Measurements from ENCODE around the gene ACBD3.

ACBD3 gene

DNA sequence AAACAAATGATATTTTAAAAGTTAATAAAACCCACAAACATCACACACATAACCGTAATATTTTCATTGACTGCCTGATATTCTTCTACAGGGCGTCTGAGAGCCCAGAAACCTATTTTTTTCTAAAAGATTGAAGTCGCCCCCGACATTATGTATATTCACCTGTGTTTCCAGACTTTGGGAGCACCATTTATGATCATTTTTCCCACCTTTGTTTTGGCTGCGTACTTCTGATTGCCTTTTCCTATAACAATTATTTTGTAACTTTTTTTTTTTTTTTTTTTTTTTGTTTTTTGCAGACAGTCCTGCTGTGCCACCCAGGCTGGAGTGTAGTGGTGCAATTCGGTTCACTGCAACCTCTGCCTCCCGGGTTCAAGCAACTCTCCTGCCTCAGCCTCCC, 839 bp upstream of the ACBD3 start:
- 92% methylated on average over 6 of the region's 7 CpGs for WGBS
- peak overlapping the region; percentile 49 for H2BK120ac ChIP-seq (ENCODE audit: low read depth, low read length)
- H3K4me3 ChIP-seq (ENCODE audit: insufficient read depth in 1 of 2, low read depth in 1 of 2, low read length in 2 of 2): peak overlapping the region in 1 of 2 experiments; percentile 96
- peak overlapping the region; percentile 97 for H3K9ac ChIP-seq (ENCODE audit: low read length)
- H2BK12ac ChIP-seq (ENCODE audit: low read length in 2 of 2): no peak overlapping the region
- no peak for DNase-seq
- H2AFZ ChIP-seq (ENCODE audit: low read depth, low read length): no peak overlapping the region
- H4K91ac ChIP-seq (ENCODE audit: low read length): no peak overlapping the region
- no peak overlapping the region for H2BK15ac ChIP-seq (ENCODE audit: low read depth, poor library complexity, severe bottlenecking)
- H3K23ac ChIP-seq (ENCODE audit: low read length in 2 of 2): no peak overlapping the region
- no peaks in the 10 kb centered on the region for H3K27me3 ChIP-seq (ENCODE audit: control insufficient read depth in 1 of 2, insufficient read depth in 1 of 2, low read length in 2 of 2)
- H3K27ac ChIP-seq (ENCODE audit: low read length, poor library complexity, severe bottlenecking): no peak overlapping the region
- no peak overlapping the region for H2BK5ac ChIP-seq (ENCODE audit: low read depth, low read length, poor library complexity, severe bottlenecking)
- H2AK5ac ChIP-seq (ENCODE audit: low read length, severe bottlenecking): no peak overlapping the region
- no peaks in the 10 kb centered on the region for H3K79me1 ChIP-seq (replicated peaks; ENCODE audit: low read length, poor library complexity, severe bottlenecking)
- no peaks in the 10 kb centered on the region for H3K9me3 ChIP-seq (ENCODE audit: control insufficient read depth, low read length)
- H3K4ac ChIP-seq (ENCODE audit: low read depth in 1 of 2, low read length in 2 of 2): no peak overlapping the region
- H3K4me2 ChIP-seq (ENCODE audit: low read length, poor library complexity, severe bottlenecking): peak overlapping the region; percentile 69
- no peak overlapping the region for H3K18ac ChIP-seq (ENCODE audit: low read depth in 1 of 2, low read length in 2 of 2)
- H3K14ac ChIP-seq (ENCODE audit: low read length in 2 of 2): no peak overlapping the region
- no peak overlapping the region for H4K8ac ChIP-seq (ENCODE audit: low read length)
- H3K4me1 ChIP-seq (ENCODE audit: control insufficient read depth, insufficient read depth, low read depth, low read length): peaks cover 3% of the 10 kb centered on the region
- peaks cover 6 to 14% of the 10 kb centered on the region in 2 experiments for H3K36me3 ChIP-seq (ENCODE audit: control insufficient read depth in 1 of 2, insufficient read depth in 2 of 2, low read depth in 1 of 2, low read length in 2 of 2)

DNA sequence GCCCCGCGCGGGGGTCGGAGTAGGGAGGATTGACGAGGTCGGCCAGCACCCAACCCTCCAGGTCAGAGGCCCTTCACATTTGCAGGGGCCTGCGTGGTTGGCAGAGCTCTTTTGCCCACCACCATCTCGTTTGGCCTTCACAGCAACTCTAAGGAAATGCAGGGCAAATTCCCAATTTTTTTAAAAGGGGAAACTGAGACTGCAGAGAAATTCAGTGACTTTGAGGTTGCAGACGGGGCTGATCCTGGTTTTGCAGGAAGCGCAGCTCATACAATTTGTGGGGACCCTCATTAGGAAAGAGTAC, 430 bp upstream of the ACBD3 start:
- H3K4me1 ChIP-seq (ENCODE audit: control insufficient read depth, insufficient read depth, low read depth, low read length): peaks cover 7% of the 10 kb centered on the region
- no peak overlapping the region for H3K23ac ChIP-seq (ENCODE audit: low read length in 2 of 2)
- H3K36me3 ChIP-seq (ENCODE audit: control insufficient read depth in 1 of 2, insufficient read depth in 2 of 2, low read depth in 1 of 2, low read length in 2 of 2): peaks cover 10 to 16% of the 10 kb centered on the region in 2 experiments
- peak overlapping the region; percentile 67 for H2BK120ac ChIP-seq (ENCODE audit: low read depth, low read length)
- peak overlapping the region; percentile 66 for H3K27ac ChIP-seq (ENCODE audit: low read length, poor library complexity, severe bottlenecking)
- H3K9me3 ChIP-seq (ENCODE audit: control insufficient read depth, low read length): no peaks in the 10 kb centered on the region
- H3K14ac ChIP-seq (ENCODE audit: low read length in 2 of 2): no peak overlapping the region
- H3K27me3 ChIP-seq (ENCODE audit: control insufficient read depth in 1 of 2, insufficient read depth in 1 of 2, low read length in 2 of 2): no peaks in the 10 kb centered on the region
- peak overlapping the region; percentile 97 for H3K9ac ChIP-seq (ENCODE audit: low read length)
- no peak overlapping the region for H2BK5ac ChIP-seq (ENCODE audit: low read depth, low read length, poor library complexity, severe bottlenecking)
- peak overlapping the region; percentile 73 to 100 for H3K18ac ChIP-seq (ENCODE audit: low read depth in 1 of 2, low read length in 2 of 2)
- H4K91ac ChIP-seq (ENCODE audit: low read length): peak overlapping the region; percentile 98
- 7% methylated on average over 10 of the region's 10 CpGs for WGBS
- no peaks in the 10 kb centered on the region for H3K79me1 ChIP-seq (replicated peaks; ENCODE audit: low read length, poor library complexity, severe bottlenecking)
- DNase-seq: no peak
- peak overlapping the region; percentile 84 for H2BK15ac ChIP-seq (ENCODE audit: low read depth, poor library complexity, severe bottlenecking)
- H2AFZ ChIP-seq (ENCODE audit: low read depth, low read length): peak overlapping the region; percentile 98
- H3K4me2 ChIP-seq (ENCODE audit: low read length, poor library complexity, severe bottlenecking): peak overlapping the region; percentile 69
- H3K4ac ChIP-seq (ENCODE audit: low read depth in 1 of 2, low read length in 2 of 2): peak overlapping the region; percentile 77 to 94
- peak overlapping the region in 1 of 2 experiments; percentile 42 for H2BK12ac ChIP-seq (ENCODE audit: low read length in 2 of 2)
- H3K4me3 ChIP-seq (ENCODE audit: insufficient read depth in 1 of 2, low read depth in 1 of 2, low read length in 2 of 2): peak overlapping the region; percentile 96 to 99
- peak overlapping the region; percentile 100 for H4K8ac ChIP-seq (ENCODE audit: low read length)
- peak overlapping the region; percentile 53 for H2AK5ac ChIP-seq (ENCODE audit: low read length, severe bottlenecking)

DNA sequence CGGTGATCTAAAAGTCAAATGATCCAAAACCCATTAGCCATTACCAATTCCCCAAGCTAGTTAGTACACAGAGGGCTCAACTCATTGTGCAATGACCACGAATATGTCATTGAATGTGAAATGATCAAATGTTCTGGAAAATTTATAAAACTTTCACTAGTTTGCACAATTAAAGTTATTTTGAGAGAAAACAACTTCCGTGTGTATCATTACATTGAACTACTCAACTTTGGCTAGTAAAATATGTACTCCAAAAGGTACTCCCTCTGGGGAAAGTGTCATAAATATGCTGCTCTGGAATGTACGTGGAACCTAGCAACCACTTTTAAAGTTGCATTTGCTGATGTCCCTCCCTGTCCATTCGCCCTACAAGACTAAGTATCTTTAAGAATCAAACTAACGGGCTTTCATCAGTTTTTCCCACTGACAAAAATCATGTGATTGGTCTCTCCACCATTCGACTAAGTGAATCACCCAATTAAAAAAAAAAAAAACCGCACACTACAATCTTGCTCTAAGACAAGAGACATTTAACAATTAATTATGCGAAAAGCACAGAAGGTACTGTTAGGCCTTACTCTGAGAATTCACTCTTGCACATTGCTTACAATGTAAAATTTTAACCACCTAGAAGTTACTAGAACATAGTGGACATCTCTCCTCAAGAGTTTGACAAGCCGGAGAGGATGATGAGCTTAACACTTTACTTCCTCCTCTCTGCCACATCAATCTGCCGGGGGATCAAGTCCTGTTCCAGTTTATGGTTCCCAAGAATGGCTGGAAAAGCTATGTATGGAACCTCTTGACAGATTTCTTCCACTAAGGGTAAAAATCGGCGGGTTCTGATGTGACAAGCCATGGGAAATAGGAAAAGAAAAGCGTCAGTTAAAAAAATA, 1.2 kb downstream of the ACBD3 start:
- H3K18ac ChIP-seq (ENCODE audit: low read depth in 1 of 2, low read length in 2 of 2): no peak overlapping the region
- peak overlapping the region in 1 of 2 experiments; percentile 81 for H3K14ac ChIP-seq (ENCODE audit: low read length in 2 of 2)
- H2AFZ ChIP-seq (ENCODE audit: low read depth, low read length): no peak overlapping the region
- H3K4me1 ChIP-seq (ENCODE audit: control insufficient read depth, insufficient read depth, low read depth, low read length): peaks cover 9% of the 10 kb centered on the region
- no peak overlapping the region for H2BK15ac ChIP-seq (ENCODE audit: low read depth, poor library complexity, severe bottlenecking)
- peak overlapping the region; percentile 40 for H3K27ac ChIP-seq (ENCODE audit: low read length, poor library complexity, severe bottlenecking)
- no peaks in the 10 kb centered on the region for H3K79me1 ChIP-seq (replicated peaks; ENCODE audit: low read length, poor library complexity, severe bottlenecking)
- peak overlapping the region; percentile 94 for H2BK120ac ChIP-seq (ENCODE audit: low read depth, low read length)
- no peak overlapping the region for H4K8ac ChIP-seq (ENCODE audit: low read length)
- H3K4me3 ChIP-seq (ENCODE audit: insufficient read depth in 1 of 2, low read depth in 1 of 2, low read length in 2 of 2): peak overlapping the region; percentile 42 to 96
- no peak overlapping the region for H3K23ac ChIP-seq (ENCODE audit: low read length in 2 of 2)
- peak overlapping the region; percentile 77 for H3K4me2 ChIP-seq (ENCODE audit: low read length, poor library complexity, severe bottlenecking)
- no peaks in the 10 kb centered on the region for H3K9me3 ChIP-seq (ENCODE audit: control insufficient read depth, low read length)
- peak; percentile 54 for DNase-seq
- 39% methylated on average over 13 of the region's 14 CpGs for WGBS
- H2BK12ac ChIP-seq (ENCODE audit: low read length in 2 of 2): no peak overlapping the region
- no peak overlapping the region for H4K91ac ChIP-seq (ENCODE audit: low read length)
- peak overlapping the region; percentile 97 for H3K9ac ChIP-seq (ENCODE audit: low read length)
- no peak overlapping the region for H3K4ac ChIP-seq (ENCODE audit: low read depth in 1 of 2, low read length in 2 of 2)
- H2BK5ac ChIP-seq (ENCODE audit: low read depth, low read length, poor library complexity, severe bottlenecking): no peak overlapping the region
- no peak overlapping the region for H2AK5ac ChIP-seq (ENCODE audit: low read length, severe bottlenecking)
- no peaks in the 10 kb centered on the region for H3K27me3 ChIP-seq (ENCODE audit: control insufficient read depth in 1 of 2, insufficient read depth in 1 of 2, low read length in 2 of 2)
- peaks cover 12 to 29% of the 10 kb centered on the region in 2 experiments for H3K36me3 ChIP-seq (ENCODE audit: control insufficient read depth in 1 of 2, insufficient read depth in 2 of 2, low read depth in 1 of 2, low read length in 2 of 2)

DNA sequence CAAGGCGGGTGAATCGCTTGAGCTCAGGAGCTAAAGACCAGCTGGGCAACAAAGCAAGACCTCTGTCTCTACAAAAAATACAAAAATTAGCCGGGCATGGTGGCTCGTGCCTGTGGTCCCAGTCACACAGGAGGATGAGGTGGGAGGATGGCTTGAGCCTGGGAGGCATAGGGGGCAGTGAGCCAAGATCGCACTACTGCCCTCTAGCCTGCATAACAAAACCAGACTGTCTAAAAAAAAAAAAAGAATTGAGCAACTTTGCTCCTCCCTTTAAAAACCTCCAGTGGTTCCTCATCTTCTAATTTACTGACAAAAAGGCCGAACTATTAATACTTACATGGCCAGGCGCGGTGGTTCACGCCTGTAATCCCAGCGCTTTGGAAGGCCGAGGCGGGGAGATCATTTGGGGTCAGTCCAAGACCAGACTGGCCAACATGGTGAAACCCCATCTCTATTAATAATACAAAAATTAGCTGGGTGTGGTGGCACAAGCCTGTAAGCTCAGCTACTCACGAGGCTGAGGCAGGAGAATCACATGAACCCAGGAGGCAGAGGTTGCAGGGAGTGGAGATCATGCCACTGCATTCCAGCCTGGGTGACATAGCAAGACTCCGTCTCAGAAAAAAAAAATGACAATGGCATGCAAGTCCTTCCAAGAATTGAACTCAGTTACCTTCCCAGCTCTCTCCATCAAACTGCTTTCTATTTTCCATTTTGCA, 4.4 kb downstream of the ACBD3 start:
- Histone ChIP-seq H3K23ac (ENCODE audit: low read length in 2 of 2) (no peak overlapping the region), H4K8ac (ENCODE audit: low read length) (no peak overlapping the region), H3K4me3 (ENCODE audit: insufficient read depth in 1 of 2, low read depth in 1 of 2, low read length in 2 of 2) (peak overlapping the region in 1 of 2 experiments; percentile 55), H2BK5ac (ENCODE audit: low read depth, low read length, poor library complexity, severe bottlenecking) (no peak overlapping the region), H2AFZ (ENCODE audit: low read depth, low read length) (no peak overlapping the region), H2BK120ac (ENCODE audit: low read depth, low read length) (no peak overlapping the region), H2AK5ac (ENCODE audit: low read length, severe bottlenecking) (no peak overlapping the region), H3K27ac (ENCODE audit: low read length, poor library complexity, severe bottlenecking) (no peak overlapping the region), H3K36me3 (ENCODE audit: control insufficient read depth in 1 of 2, insufficient read depth in 2 of 2, low read depth in 1 of 2, low read length in 2 of 2) (peaks cover 20 to 42% of the 10 kb centered on the region in 2 experiments), H3K18ac (ENCODE audit: low read depth in 1 of 2, low read length in 2 of 2) (no peak overlapping the region), H3K4ac (ENCODE audit: low read depth in 1 of 2, low read length in 2 of 2) (no peak overlapping the region), H2BK15ac (ENCODE audit: low read depth, poor library complexity, severe bottlenecking) (no peak overlapping the region), H3K4me2 (ENCODE audit: low read length, poor library complexity, severe bottlenecking) (peak overlapping the region; percentile 28), H3K9me3 (ENCODE audit: control insufficient read depth, low read length) (no peaks in the 10 kb centered on the region), H3K4me1 (ENCODE audit: control insufficient read depth, insufficient read depth, low read depth, low read length) (peaks cover 9% of the 10 kb centered on the region), H3K79me1 (replicated peaks; ENCODE audit: low read length, poor library complexity, severe bottlenecking) (no peaks in the 10 kb centered on the region), H3K27me3 (ENCODE audit: control insufficient read depth in 1 of 2, insufficient read depth in 1 of 2, low read length in 2 of 2) (no peaks in the 10 kb centered on the region), H3K9ac (ENCODE audit: low read length) (peak overlapping the region; percentile 44), H2BK12ac (ENCODE audit: low read length in 2 of 2) (no peak overlapping the region), H4K91ac (ENCODE audit: low read length) (no peak overlapping the region), H3K14ac (ENCODE audit: low read length in 2 of 2) (no peak overlapping the region)
- DNase-seq: peak; percentile 67
- 87% methylated on average over 14 of the region's 14 CpGs for WGBS

Data from mesenchymal stem cell (in vitro differentiated cells and primary cell).